Liver (tissue), 9 donors: ENCODE data around the gene ZNRD2. TPM values are rescaled to one million over a fixed set of nuclear protein-coding genes. Genes with fewer than 3 reads are reported as not detected.

Source experiments
- DNase-seq: peaks from one replicate; pipeline ENCODE4 v3.0.0-alpha.2; 2017; ENCODE audit warnings: low spot score
- H3K27ac ChIP-seq, 2 donors: one replicate each; pipeline ENCODE4 v1.7.0; 2013; ENCODE audit warnings: inconsistent platforms in 2 of 2, low read length in 2 of 2, control low read depth in 1 of 2, low read depth in 1 of 2, mild to moderate bottlenecking in 1 of 2
- H3K27me3 ChIP-seq, 4 donors: one replicate each; pipeline versions ENCODE4 v1.6.1 to v1.7.0; 2013; ENCODE audit warnings: low read length in 3 of 4, inconsistent platforms in 1 of 4, mild to moderate bottlenecking in 1 of 4, moderate library complexity in 1 of 4; ENCODE audit not compliant: control insufficient read depth in 4 of 4, insufficient read depth in 4 of 4
- H3K36me3 ChIP-seq, 4 donors: one replicate each; pipeline versions ENCODE4 v1.6.1 to v1.7.0; 2013; ENCODE audit warnings: low read length in 3 of 4, mild to moderate bottlenecking in 3 of 4, low read depth in 1 of 4, moderate library complexity in 1 of 4; ENCODE audit not compliant: control insufficient read depth in 4 of 4, insufficient read depth in 3 of 4
- H3K4me1 ChIP-seq, 4 donors: one replicate each; pipeline versions ENCODE4 v1.6.1 to v1.7.0; 2013; ENCODE audit warnings: low read length in 3 of 4, mild to moderate bottlenecking in 3 of 4, moderate library complexity in 1 of 4; ENCODE audit not compliant: control insufficient read depth in 4 of 4, insufficient read depth in 4 of 4
- H3K4me3 ChIP-seq, 3 donors: one replicate each; pipeline versions ENCODE4 v1.6.1 to v1.7.0; 2013; ENCODE audit warnings: low read length in 3 of 3, control low read depth in 1 of 3, low read depth in 1 of 3, mild to moderate bottlenecking in 1 of 3
- H3K9ac ChIP-seq, 2 donors: one replicate each; pipeline ENCODE4 v1.7.0; 2013; ENCODE audit warnings: low read length in 2 of 2, mild to moderate bottlenecking in 2 of 2, moderate library complexity in 2 of 2, control low read depth in 1 of 2, low read depth in 1 of 2
- H3K9me3 ChIP-seq, 4 donors: one replicate each; pipeline versions ENCODE4 v1.6.1 to v1.7.0; 2013; ENCODE audit warnings: low read length in 3 of 4; ENCODE audit not compliant: control insufficient read depth in 4 of 4
- EGR1 ChIP-seq, 2 donors: IDR thresholded peaks; 2 replicates each; pipeline ENCODE4 v1.6.1; 2016 to 2018; ENCODE audit warnings: antibody characterized with exemption in 2 of 2, low read depth in 2 of 2
- FOXA1 ChIP-seq: IDR thresholded peaks from 2 replicates; pipeline ENCODE4 v1.6.1; 2016; ENCODE audit warnings: antibody characterized with exemption
- FOXA2 ChIP-seq: IDR thresholded peaks from 2 replicates; pipeline ENCODE4 v1.6.1; 2016; ENCODE audit warnings: antibody characterized with exemption
- GABPA ChIP-seq, 2 donors: IDR thresholded peaks in 1 of 2; conservative IDR thresholded peaks in 1 of 2; 2 replicates each; pipeline ENCODE4 v1.6.1; 2016; ENCODE audit warnings: antibody characterized with exemption in 2 of 2, mild to moderate bottlenecking in 1 of 2, moderate library complexity in 1 of 2
- HNF4A ChIP-seq, 2 donors: conservative IDR thresholded peaks; 2 replicates each; pipeline ENCODE4 v1.6.1; 2016; ENCODE audit warnings: antibody characterized with exemption in 2 of 2, mild to moderate bottlenecking in 2 of 2
- HNF4G ChIP-seq: IDR thresholded peaks from 2 replicates; pipeline ENCODE4 v1.6.1; 2016; ENCODE audit warnings: antibody characterized with exemption
- JUND ChIP-seq, 2 donors: IDR thresholded peaks; 2 replicates each; pipeline ENCODE4 v1.6.1; 2016; ENCODE audit warnings: antibody characterized with exemption in 2 of 2
- NR2F2 ChIP-seq: IDR thresholded peaks from 2 replicates; pipeline ENCODE4 v1.6.1; 2016; ENCODE audit warnings: antibody characterized with exemption
- RAD21 ChIP-seq, 2 donors: IDR thresholded peaks; 2 replicates each; pipeline ENCODE4 v1.6.1; 2016; ENCODE audit warnings: antibody characterized with exemption in 2 of 2, mild to moderate bottlenecking in 2 of 2
- RXRA ChIP-seq, 2 donors: IDR thresholded peaks; 2 replicates each; pipeline ENCODE4 v1.6.1; 2017 to 2018; ENCODE audit warnings: antibody characterized with exemption in 2 of 2, mild to moderate bottlenecking in 1 of 2
- SP1 ChIP-seq: IDR thresholded peaks from 2 replicates; pipeline ENCODE4 v1.6.1; 2018; ENCODE audit warnings: antibody characterized with exemption, mild to moderate bottlenecking
- TAF1 ChIP-seq: conservative IDR thresholded peaks from 2 replicates; pipeline ENCODE4 v1.6.1; 2016; ENCODE audit warnings: antibody characterized with exemption, mild to moderate bottlenecking
- YY1 ChIP-seq: IDR thresholded peaks from 2 replicates; pipeline ENCODE4 v1.6.1; 2016; ENCODE audit warnings: antibody characterized with exemption, mild to moderate bottlenecking
- WGBS: extraction: QIAGEN DNeasy Blood & Tissue Kit; methylation state at CpG from one replicate; pipeline ENCODE4 v1.1.7; 2013; 5-methylcytosine and 5-hydroxymethylcytosine counted together
- polyA plus RNA-seq, 2 donors: library from polyadenylated mRNA; stranded (reverse) in 1 of 2; unstranded in 1 of 2; fragments of 200-250 nt in 1 of 2; fragments of >200 nt in 1 of 2; fragmentation: Nextera tagmentation in 1 of 2; extraction: Ambion mirVana in 1 of 2; gene quantifications; one replicate each; pipeline versions ENCODE4 v1.2.1 to v1.2.3, GENCODE V29; 2013 to 2015
- total RNA-seq, 2 donors: library from RNA; depleted of rRNA; stranded (reverse); fragments of >200 nt; gene quantifications; one replicate each; pipeline ENCODE4 v1.2.3, GENCODE V29; 2014
- TF ChIP-seq, protein P1 (sequence below): IDR thresholded peaks from 2 replicates; pipeline ENCODE4 v1.6.1; 2016; ENCODE audit warnings: antibody characterized with exemption
- TF ChIP-seq, protein P2 (sequence below): fragments of 150-350 bp; IDR thresholded peaks from 2 replicates; pipeline ENCODE4 v1.5.1; 2017; ENCODE audit warnings: improper control_type of control experiment, low read depth, low read length; ENCODE audit not compliant: missing input control
- TF ChIP-seq, protein P3 (sequence below): IDR thresholded peaks from 2 replicates; pipeline ENCODE4 v1.6.1; 2016; ENCODE audit warnings: antibody characterized with exemption
- TF ChIP-seq, protein P4 (sequence below): IDR thresholded peaks from 2 replicates; pipeline ENCODE4 v1.6.1; 2016; ENCODE audit warnings: antibody characterized with exemption
- TF ChIP-seq, protein P5 (sequence below): IDR thresholded peaks from 2 replicates; pipeline ENCODE4 v1.6.1; 2016; ENCODE audit warnings: antibody characterized with exemption, mild to moderate bottlenecking
- donor health status: healthy.
- donor health status: healthy.
- donor health status: healthy.
- donor health status: healthy.
- donor health status: healthy.

Gene ZNRD2
- total and polyA plus RNA-seq, 4 donors: 18.2 to 39.5 (median 28.0) TPM

DNA sequence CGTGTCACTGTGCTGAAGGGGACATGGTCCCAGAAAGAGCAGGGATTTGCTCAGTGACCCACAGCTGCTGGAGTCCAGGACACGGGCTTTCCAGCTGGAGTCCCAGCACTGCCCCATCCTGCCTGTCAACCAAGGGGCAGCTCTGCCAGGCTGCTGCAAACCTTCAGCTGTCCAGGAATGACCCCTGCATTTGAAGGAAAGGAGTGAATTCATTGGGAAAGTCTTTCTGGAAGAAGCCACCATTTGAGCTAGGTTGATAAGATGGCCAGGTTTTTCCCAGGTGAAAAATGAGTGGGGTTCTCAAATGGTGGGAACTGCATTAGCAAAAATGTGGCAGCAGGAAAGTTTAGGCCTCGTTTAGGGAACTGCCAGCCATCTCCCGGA, 16.0 kb downstream of the ZNRD2 start:
- no peak for TF ChIP-seq SP1
- no peak for TF ChIP-seq NR2F2
- no peak for TF ChIP-seq FOXA1
- no peak for TF ChIP-seq RXRA (IDR thresholded peaks at IDR 0.05)
- no peak for TF ChIP-seq HNF4G
- no peak for TF ChIP-seq JUND (IDR thresholded peaks at IDR 0.05)
- TF ChIP-seq, protein P1, sequence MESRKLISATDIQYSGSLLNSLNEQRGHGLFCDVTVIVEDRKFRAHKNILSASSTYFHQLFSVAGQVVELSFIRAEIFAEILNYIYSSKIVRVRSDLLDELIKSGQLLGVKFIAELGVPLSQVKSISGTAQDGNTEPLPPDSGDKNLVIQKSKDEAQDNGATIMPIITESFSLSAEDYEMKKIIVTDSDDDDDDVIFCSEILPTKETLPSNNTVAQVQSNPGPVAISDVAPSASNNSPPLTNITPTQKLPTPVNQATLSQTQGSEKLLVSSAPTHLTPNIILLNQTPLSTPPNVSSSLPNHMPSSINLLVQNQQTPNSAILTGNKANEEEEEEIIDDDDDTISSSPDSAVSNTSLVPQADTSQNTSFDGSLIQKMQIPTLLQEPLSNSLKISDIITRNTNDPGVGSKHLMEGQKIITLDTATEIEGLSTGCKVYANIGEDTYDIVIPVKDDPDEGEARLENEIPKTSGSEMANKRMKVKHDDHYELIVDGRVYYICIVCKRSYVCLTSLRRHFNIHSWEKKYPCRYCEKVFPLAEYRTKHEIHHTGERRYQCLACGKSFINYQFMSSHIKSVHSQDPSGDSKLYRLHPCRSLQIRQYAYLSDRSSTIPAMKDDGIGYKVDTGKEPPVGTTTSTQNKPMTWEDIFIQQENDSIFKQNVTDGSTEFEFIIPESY: no peak
- no peak for TF ChIP-seq YY1
- TF ChIP-seq, protein P2, sequence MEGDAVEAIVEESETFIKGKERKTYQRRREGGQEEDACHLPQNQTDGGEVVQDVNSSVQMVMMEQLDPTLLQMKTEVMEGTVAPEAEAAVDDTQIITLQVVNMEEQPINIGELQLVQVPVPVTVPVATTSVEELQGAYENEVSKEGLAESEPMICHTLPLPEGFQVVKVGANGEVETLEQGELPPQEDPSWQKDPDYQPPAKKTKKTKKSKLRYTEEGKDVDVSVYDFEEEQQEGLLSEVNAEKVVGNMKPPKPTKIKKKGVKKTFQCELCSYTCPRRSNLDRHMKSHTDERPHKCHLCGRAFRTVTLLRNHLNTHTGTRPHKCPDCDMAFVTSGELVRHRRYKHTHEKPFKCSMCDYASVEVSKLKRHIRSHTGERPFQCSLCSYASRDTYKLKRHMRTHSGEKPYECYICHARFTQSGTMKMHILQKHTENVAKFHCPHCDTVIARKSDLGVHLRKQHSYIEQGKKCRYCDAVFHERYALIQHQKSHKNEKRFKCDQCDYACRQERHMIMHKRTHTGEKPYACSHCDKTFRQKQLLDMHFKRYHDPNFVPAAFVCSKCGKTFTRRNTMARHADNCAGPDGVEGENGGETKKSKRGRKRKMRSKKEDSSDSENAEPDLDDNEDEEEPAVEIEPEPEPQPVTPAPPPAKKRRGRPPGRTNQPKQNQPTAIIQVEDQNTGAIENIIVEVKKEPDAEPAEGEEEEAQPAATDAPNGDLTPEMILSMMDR: no peak
- TF ChIP-seq, protein P3, sequence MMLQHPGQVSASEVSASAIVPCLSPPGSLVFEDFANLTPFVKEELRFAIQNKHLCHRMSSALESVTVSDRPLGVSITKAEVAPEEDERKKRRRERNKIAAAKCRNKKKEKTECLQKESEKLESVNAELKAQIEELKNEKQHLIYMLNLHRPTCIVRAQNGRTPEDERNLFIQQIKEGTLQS: no peak
- TF ChIP-seq, protein P4, sequence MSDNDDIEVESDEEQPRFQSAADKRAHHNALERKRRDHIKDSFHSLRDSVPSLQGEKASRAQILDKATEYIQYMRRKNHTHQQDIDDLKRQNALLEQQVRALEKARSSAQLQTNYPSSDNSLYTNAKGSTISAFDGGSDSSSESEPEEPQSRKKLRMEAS: no peak
- no peak for TF ChIP-seq RAD21 (IDR thresholded peaks at IDR 0.05)
- no peak for TF ChIP-seq TAF1
- no peak for TF ChIP-seq EGR1 (IDR thresholded peaks at IDR 0.05; ENCODE audit: low read depth in 2 of 2)
- TF ChIP-seq FOXA2: no peak
- TF ChIP-seq HNF4A (conservative IDR thresholded peaks at IDR 0.05): no peak
- TF ChIP-seq, protein P5, sequence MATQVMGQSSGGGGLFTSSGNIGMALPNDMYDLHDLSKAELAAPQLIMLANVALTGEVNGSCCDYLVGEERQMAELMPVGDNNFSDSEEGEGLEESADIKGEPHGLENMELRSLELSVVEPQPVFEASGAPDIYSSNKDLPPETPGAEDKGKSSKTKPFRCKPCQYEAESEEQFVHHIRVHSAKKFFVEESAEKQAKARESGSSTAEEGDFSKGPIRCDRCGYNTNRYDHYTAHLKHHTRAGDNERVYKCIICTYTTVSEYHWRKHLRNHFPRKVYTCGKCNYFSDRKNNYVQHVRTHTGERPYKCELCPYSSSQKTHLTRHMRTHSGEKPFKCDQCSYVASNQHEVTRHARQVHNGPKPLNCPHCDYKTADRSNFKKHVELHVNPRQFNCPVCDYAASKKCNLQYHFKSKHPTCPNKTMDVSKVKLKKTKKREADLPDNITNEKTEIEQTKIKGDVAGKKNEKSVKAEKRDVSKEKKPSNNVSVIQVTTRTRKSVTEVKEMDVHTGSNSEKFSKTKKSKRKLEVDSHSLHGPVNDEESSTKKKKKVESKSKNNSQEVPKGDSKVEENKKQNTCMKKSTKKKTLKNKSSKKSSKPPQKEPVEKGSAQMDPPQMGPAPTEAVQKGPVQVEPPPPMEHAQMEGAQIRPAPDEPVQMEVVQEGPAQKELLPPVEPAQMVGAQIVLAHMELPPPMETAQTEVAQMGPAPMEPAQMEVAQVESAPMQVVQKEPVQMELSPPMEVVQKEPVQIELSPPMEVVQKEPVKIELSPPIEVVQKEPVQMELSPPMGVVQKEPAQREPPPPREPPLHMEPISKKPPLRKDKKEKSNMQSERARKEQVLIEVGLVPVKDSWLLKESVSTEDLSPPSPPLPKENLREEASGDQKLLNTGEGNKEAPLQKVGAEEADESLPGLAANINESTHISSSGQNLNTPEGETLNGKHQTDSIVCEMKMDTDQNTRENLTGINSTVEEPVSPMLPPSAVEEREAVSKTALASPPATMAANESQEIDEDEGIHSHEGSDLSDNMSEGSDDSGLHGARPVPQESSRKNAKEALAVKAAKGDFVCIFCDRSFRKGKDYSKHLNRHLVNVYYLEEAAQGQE: no peak
- no peak for TF ChIP-seq GABPA (IDR thresholded peaks at IDR 0.05 in 1 of 2, conservative IDR thresholded peaks at IDR 0.05 in 1 of 2)
- Histone ChIP-seq H3K9ac (no peak overlapping the region), H3K4me3 (no peak overlapping the region), H3K36me3 (peaks cover 0 to 2% (median 0%) of the 10 kb centered on the region in 4 donors), H3K4me1 (peaks cover 0 to 4% (median 0%) of the 10 kb centered on the region in 4 donors), H3K27me3 (no peaks in the 10 kb centered on the region), H3K9me3 (no peaks in the 10 kb centered on the region), H3K27ac (no peak overlapping the region)
- no peak for DNase-seq
- WGBS: 91% methylated on average over 4 of the region's 4 CpGs
